Sigmoid colon (tissue), 7 donors: ENCODE data around the gene CLTA. TPM values are rescaled to one million over a fixed set of nuclear protein-coding genes. Genes with fewer than 3 reads are reported as not detected.

ENCODE experiments used
- DNase-seq: peaks from one replicate; pipeline ENCODE4 v3.0.0-alpha.2; 2019
- H3K27ac ChIP-seq, 4 donors: fragments of 200-600 bp; sonication (generic); one replicate each; pipeline ENCODE4 v1.5.1; 2016 to 2019; ENCODE audit warnings: mild to moderate bottlenecking in 1 of 4
- H3K27me3 ChIP-seq, 3 donors: fragments of 200-600 bp; sonication (generic); one replicate each; pipeline ENCODE4 v1.5.1; 2019; ENCODE audit warnings: mild to moderate bottlenecking in 1 of 3
- H3K36me3 ChIP-seq, 4 donors: fragments of 200-600 bp; sonication (generic); one replicate each; pipeline ENCODE4 v1.5.1; 2016 to 2019
- H3K4me1 ChIP-seq, 4 donors: fragments of 200-600 bp; sonication (generic); one replicate each; pipeline ENCODE4 v1.5.1; 2017 to 2019
- H3K4me3 ChIP-seq, 4 donors: fragments of 200-600 bp; sonication (generic); one replicate each; pipeline ENCODE4 v1.5.1; 2017 to 2019; ENCODE audit warnings: mild to moderate bottlenecking in 2 of 4, moderate library complexity in 1 of 4
- H3K9me3 ChIP-seq, 4 donors: fragments of 200-600 bp in 3 of 4; sonication (generic) in 3 of 4; one replicate each; pipeline versions ENCODE4 v1.5.1 to v1.6.1; 2013 to 2019
- CTCF ChIP-seq, 4 experiments: fragments of 450-650 bp in 3 of 4; fragments of 200-600 bp in 1 of 4; IDR thresholded peaks; one replicate each; pipeline ENCODE4 v1.5.1; 2016 to 2019; ENCODE audit warnings: antibody characterized with exemption in 4 of 4, mild to moderate bottlenecking in 3 of 4, moderate library complexity in 2 of 4
- EP300 ChIP-seq, 4 donors: sonication (generic); formaldehyde crosslinking; IDR thresholded peaks; one replicate each; pipeline ENCODE4 v1.6.1; 2017; ENCODE audit warnings: antibody characterized with exemption in 4 of 4
- POLR2A ChIP-seq, 2 donors: fragments of 450-650 bp; IDR thresholded peaks; one replicate each; pipeline ENCODE4 v1.6.1; 2016; ENCODE audit warnings: antibody characterized with exemption in 2 of 2, mild to moderate bottlenecking in 2 of 2, moderate library complexity in 2 of 2
- POLR2AphosphoS5 ChIP-seq, 4 donors: sonication (generic); formaldehyde crosslinking; IDR thresholded peaks; one replicate each; pipeline ENCODE4 v1.6.1; 2017; ENCODE audit warnings: antibody characterized with exemption in 4 of 4
- WGBS, 2 donors: extraction: QIAGEN DNeasy Blood & Tissue Kit; methylation state at CpG; one replicate each; pipeline ENCODE4 v1.1.7; 2013; 5-methylcytosine and 5-hydroxymethylcytosine counted together
- intact Hi-C: fragments of 100-400 bp; cut with DNase I; formaldehyde crosslinking; loops from one replicate; pipeline ENCODE4 v1.15.1; 2023
- polyA plus RNA-seq, 3 donors: library from polyadenylated mRNA; stranded (reverse); fragments of 200-250 nt; gene quantifications; one replicate each; pipeline ENCODE4 v1.2.3, GENCODE V29; 2013
- total RNA-seq, 4 donors: library from RNA; depleted of rRNA; stranded (reverse); fragments of >200 nt; gene quantifications; one replicate each; pipeline ENCODE4 v1.1.0, GENCODE V29; 2016
- donor health status: healthy with polysubstance abuse.
- donor health status: Bipolar disorder and iron deficiency.
- donor health status: healthy.

The CLTA gene
- 100 to 1,000 TPM; 151 to 176 (median 169) TPM for total RNA-seq
- polyA plus RNA-seq = 100 to 1,000 TPM; 293 to 299 (median 295) TPM

GRCh38 chr9:36190388-36191289, at the start of gene CLTA:
CLTA (plus strand) TSS chr9:36190921; CDS start chr9:36191057, 136 bp downstream.
- TF ChIP-seq CTCF (IDR thresholded peaks at IDR 0.05) (peak; percentile 22 to 53 (median 48)), POLR2A (IDR thresholded peaks at IDR 0.05) (peak; percentile 72 to 91), EP300 (IDR thresholded peaks at IDR 0.05) (no peak), POLR2AphosphoS5 (IDR thresholded peaks at IDR 0.05) (peak; percentile 87 to 98 (median 96))
- WGBS, 2 donors = 0% methylated on average over 68 of the region's 68 CpGs
- peak within 1 kb of the TSS; percentile 90 to 95 (median 92) for H3K27ac ChIP-seq
- peak within 1 kb of the TSS; percentile 86 to 98 (median 90) for H3K4me3 ChIP-seq
- peaks cover 0 to 46% (median 41%) of the 10 kb centered on the region in 4 donors for H3K4me1 ChIP-seq
- DNase-seq = peak; percentile 99
- H3K36me3 ChIP-seq = no peaks in the 10 kb centered on the region
- intact Hi-C loops = loop anchor here (2.0 to 5.0 kb wide), 5 partner anchors 54 to 297 kb away; partner anchors contain the start of genes GLIPR2 and GNE
- H3K27me3 ChIP-seq = no peaks in the 10 kb centered on the region
- H3K9me3 ChIP-seq = no peaks in the 10 kb centered on the region

GRCh38 chr9:36141288-36141687, 49.4 kb upstream of the CLTA start:
- peaks cover 0 to 86% (median 79%) of the 10 kb centered on the region in 4 donors for H3K4me1 ChIP-seq
- H3K36me3 ChIP-seq = peaks cover 0 to 5% (median 2%) of the 10 kb centered on the region in 4 donors
- no peaks in the 10 kb centered on the region for H3K27me3 ChIP-seq
- WGBS, 2 donors = 47 to 66% methylated on average over 4 of the region's 4 CpGs
- intact Hi-C loops = no loop called here
- no peaks in the 10 kb centered on the region for H3K9me3 ChIP-seq
- peak overlapping the region; percentile 93 to 99 (median 96) for H3K27ac ChIP-seq
- H3K4me3 ChIP-seq = no peak overlapping the region
- no peak for TF ChIP-seq EP300 (IDR thresholded peaks at IDR 0.05)
- peak in 3 of 4 experiments; percentile 43 to 46 (median 45) for TF ChIP-seq CTCF (IDR thresholded peaks at IDR 0.05)
- TF ChIP-seq POLR2A (IDR thresholded peaks at IDR 0.05) = no peak
- DNase-seq = peak; percentile 79

GRCh38 chr9:36141761-36142160, 49.0 kb upstream of the CLTA start:
- peak; percentile 56 for DNase-seq
- no peak overlapping the region for H3K4me3 ChIP-seq
- H3K27me3 ChIP-seq = no peaks in the 10 kb centered on the region
- no peaks in the 10 kb centered on the region for H3K9me3 ChIP-seq
- peak overlapping the region; percentile 93 to 99 (median 96) for H3K27ac ChIP-seq
- 92 to 96% methylated on average over 7 of the region's 7 CpGs for WGBS, 2 donors
- peaks cover 0 to 90% (median 83%) of the 10 kb centered on the region in 4 donors for H3K4me1 ChIP-seq
- intact Hi-C loops = no loop called here
- TF ChIP-seq CTCF (IDR thresholded peaks at IDR 0.05) = no peak
- no peak for TF ChIP-seq EP300 (IDR thresholded peaks at IDR 0.05)
- no peak for TF ChIP-seq POLR2A (IDR thresholded peaks at IDR 0.05)
- no peak for TF ChIP-seq POLR2AphosphoS5 (IDR thresholded peaks at IDR 0.05)
- H3K36me3 ChIP-seq = peaks cover 0 to 5% (median 2%) of the 10 kb centered on the region in 4 donors

- peaks cover 0 to 91% (median 88%) of the 10 kb centered on the region in 4 donors for H3K4me1 ChIP-seq
- peaks cover 0 to 5% (median 2%) of the 10 kb centered on the region in 4 donors for H3K36me3 ChIP-seq
- H3K27me3 ChIP-seq = no peaks in the 10 kb centered on the region
- intact Hi-C loops = no loop called here
- peak; percentile 69 for DNase-seq
- 15 to 36% methylated on average over 12 of the region's 12 CpGs for WGBS, 2 donors
- peak overlapping the region in 2 of 4 donors; percentile 29 to 36 for H3K4me3 ChIP-seq
- peak in 3 of 4 donors; percentile 34 to 54 (median 41) for TF ChIP-seq POLR2AphosphoS5 (IDR thresholded peaks at IDR 0.05)
- TF ChIP-seq EP300 (IDR thresholded peaks at IDR 0.05) = no peak
- TF ChIP-seq POLR2A (IDR thresholded peaks at IDR 0.05) = no peak
- no peak for TF ChIP-seq CTCF (IDR thresholded peaks at IDR 0.05)
- H3K9me3 ChIP-seq = no peaks in the 10 kb centered on the region
- peak overlapping the region; percentile 93 to 99 (median 96) for H3K27ac ChIP-seq
These were observed 48.0 kb upstream of the CLTA start for GRCh38 chr9:36142510-36143244.
